ENCODE results near the gene SAMD9. TPM values are rescaled to one million over a fixed set of nuclear protein-coding genes. Genes with fewer than 3 reads are reported as not detected.

The SAMD9 gene
- total RNA-seq, 1 experiment from 2014 or later = 6.0 TPM

GRCh38 chr7:93133005-93133404 is 15.2 kb upstream of the SAMD9 start:
- ATAC-seq (no peak), DNase-seq (ENCODE audit: low read depth, low spot score) (no peak)
- POLR2A ChIA-PET = no interaction called here
- Histone ChIP-seq H3K9me3 (ENCODE audit: control insufficient read depth, insufficient read depth, low read depth, low read length) (no peaks in the 10 kb centered on the region), H3K4me3 (ENCODE audit: low read depth in 2 of 2, low read length in 2 of 2) (no peak overlapping the region), H3K27ac (ENCODE audit: low read length) (no peak overlapping the region), H3K36me3 (ENCODE audit: control insufficient read depth, insufficient read depth, low read length) (no peaks in the 10 kb centered on the region), H3K4me1 (ENCODE audit: control insufficient read depth, insufficient read depth, low read length) (no peaks in the 10 kb centered on the region), H3K27me3 (ENCODE audit: control insufficient read depth, insufficient read depth, low read length) (peaks cover 14% of the 10 kb centered on the region)
- CTCF ChIA-PET = no interaction called here
- in situ Hi-C loops (cut with HindIII; ENCODE audit: low pct_unique_long_range_greater_than_20kb, low sequenced_read_pairs) (no loop called here), intact Hi-C loops (cut with micrococcal nuclease; ENCODE audit: unreplicated experiment) (no loop called here)
- BruUV-seq (replicated peaks) = no TSS peak
- no peak for TF ChIP-seq REST (IDR thresholded peaks at IDR 0.05; ENCODE audit: insufficient read depth in 1 of 2, low read depth in 2 of 2, low read length in 1 of 2)
- TF ChIP-seq CTCF (IDR thresholded peaks at IDR 0.05) = no peak
- no peak for TF ChIP-seq TCF7L2 (IDR thresholded peaks at IDR 0.05; ENCODE audit: low read depth, low read length)
- no peak for TF ChIP-seq SIN3A (IDR thresholded peaks at IDR 0.05; ENCODE audit: borderline replicate concordance, insufficient read depth, low read depth, low read length)
- TF ChIP-seq POLR2AphosphoS5 (IDR thresholded peaks at IDR 0.05; ENCODE audit: low read depth, low read length) = no peak

DNA sequence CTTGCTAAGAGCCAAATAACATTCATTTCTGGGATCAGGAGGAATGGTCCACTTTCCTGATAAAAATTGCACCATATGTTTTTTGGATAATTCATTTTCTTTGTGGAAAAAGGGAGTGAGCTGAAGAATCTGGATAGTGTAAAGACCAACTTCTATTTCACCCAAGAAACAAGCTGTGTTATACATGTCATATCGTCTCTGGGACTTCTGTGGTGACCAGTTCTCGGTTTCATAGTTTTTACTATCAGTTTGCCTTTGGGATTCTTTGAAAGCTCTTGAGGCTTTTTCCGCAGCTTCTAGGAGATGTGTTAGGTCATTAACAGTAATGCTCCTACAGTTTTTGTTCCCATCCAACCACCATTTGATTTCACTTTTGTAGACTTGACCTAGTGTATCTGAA is 14.4 kb upstream of the SAMD9 start:
- POLR2A ChIA-PET = no interaction called here

More for the DNA sequence above, 14.4 kb upstream of the SAMD9 start:
- no peak overlapping the region for H3K27ac ChIP-seq (ENCODE audit: low read length)
- ATAC-seq (no peak), DNase-seq (ENCODE audit: low read depth, low spot score) (no peak)
- no peak for TF ChIP-seq CTCF (IDR thresholded peaks at IDR 0.05)
- no peak for TF ChIP-seq SIN3A (IDR thresholded peaks at IDR 0.05; ENCODE audit: borderline replicate concordance, insufficient read depth, low read depth, low read length)
- TF ChIP-seq TCF7L2 (IDR thresholded peaks at IDR 0.05; ENCODE audit: low read depth, low read length) = no peak
- no peak for TF ChIP-seq REST (IDR thresholded peaks at IDR 0.05; ENCODE audit: insufficient read depth in 1 of 2, low read depth in 2 of 2, low read length in 1 of 2)
- TF ChIP-seq POLR2AphosphoS5 (IDR thresholded peaks at IDR 0.05; ENCODE audit: low read depth, low read length) = no peak
- peaks cover 14% of the 10 kb centered on the region for H3K27me3 ChIP-seq (ENCODE audit: control insufficient read depth, insufficient read depth, low read length)
- no peak overlapping the region for H3K4me3 ChIP-seq (ENCODE audit: low read depth in 2 of 2, low read length in 2 of 2)
- intact Hi-C loops (cut with micrococcal nuclease; ENCODE audit: unreplicated experiment) (no loop called here), in situ Hi-C loops (cut with HindIII; ENCODE audit: low pct_unique_long_range_greater_than_20kb, low sequenced_read_pairs) (no loop called here)
- CTCF ChIA-PET = no interaction called here
- no peaks in the 10 kb centered on the region for H3K9me3 ChIP-seq (ENCODE audit: control insufficient read depth, insufficient read depth, low read depth, low read length)
- H3K4me1 ChIP-seq (ENCODE audit: control insufficient read depth, insufficient read depth, low read length) = no peaks in the 10 kb centered on the region
- BruUV-seq (replicated peaks) = no TSS peak
- H3K36me3 ChIP-seq (ENCODE audit: control insufficient read depth, insufficient read depth, low read length) = no peaks in the 10 kb centered on the region

All from Panc1 (cell line).